ENCODE results near the gene TARP.

Gene TARP

GRCh38 chr7:38211940-38212339, 61.5 kb downstream of the TARP start:
- DNase-seq, result no peak

GRCh38 chr7:38211486-38211885, 62.0 kb downstream of the TARP start:
- no peak for DNase-seq

All from activated CD4-positive, alpha-beta T cell treated with anti-CD3 and anti-CD28 coated beads, Interleukin-2, Interleukin-6, amounts not matched to agents 100 ng/mL and 50 ng/mL, durations not matched to agents 16 hours and 8 hours (primary cell).